ENCODE results near the gene PLVAP.

PLVAP gene

DNA sequence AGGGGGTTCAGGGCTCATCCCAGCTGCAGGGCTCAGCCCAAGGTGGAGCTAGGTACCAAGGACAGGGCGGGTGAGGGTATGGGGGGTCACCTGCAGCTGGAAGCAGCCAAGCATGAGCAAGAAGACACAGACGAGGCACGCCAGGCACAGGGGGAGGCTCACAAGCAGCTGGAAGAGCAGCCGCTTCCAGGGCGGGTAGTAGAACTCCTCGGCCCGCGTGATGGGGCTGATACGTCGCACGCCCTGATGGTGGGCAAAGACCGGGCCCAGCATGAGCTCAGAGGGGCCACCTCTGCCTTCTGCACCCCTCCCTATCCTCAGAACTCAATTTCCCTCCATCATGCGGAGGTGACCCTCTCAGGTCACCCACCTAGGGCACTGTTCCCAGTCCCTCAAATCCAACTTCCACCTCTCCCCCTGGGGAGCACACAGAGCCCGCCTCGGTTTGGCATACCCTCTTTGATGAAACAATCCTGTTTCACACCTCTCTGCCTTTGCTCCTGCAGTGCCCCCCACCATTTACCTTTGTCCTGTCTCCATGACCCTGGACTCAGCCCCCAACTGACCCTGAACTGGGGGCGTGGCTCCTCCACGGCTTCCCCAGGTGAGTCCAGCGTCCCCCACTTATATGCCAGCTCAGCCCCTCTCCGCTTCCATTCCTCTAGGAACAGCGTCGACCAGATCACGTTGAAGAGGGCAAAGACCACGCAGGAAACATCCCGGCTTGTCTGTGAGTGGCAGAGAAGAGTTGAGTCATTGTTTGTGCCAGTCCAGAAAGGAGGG, 46.7 kb downstream of the PLVAP start:
- no peak overlapping the region for H3K4me3 ChIP-seq (replicated peaks in 1 of 2; ENCODE audit: low read depth in 2 of 2, low read length in 2 of 2)
- TF ChIP-seq, protein P1, sequence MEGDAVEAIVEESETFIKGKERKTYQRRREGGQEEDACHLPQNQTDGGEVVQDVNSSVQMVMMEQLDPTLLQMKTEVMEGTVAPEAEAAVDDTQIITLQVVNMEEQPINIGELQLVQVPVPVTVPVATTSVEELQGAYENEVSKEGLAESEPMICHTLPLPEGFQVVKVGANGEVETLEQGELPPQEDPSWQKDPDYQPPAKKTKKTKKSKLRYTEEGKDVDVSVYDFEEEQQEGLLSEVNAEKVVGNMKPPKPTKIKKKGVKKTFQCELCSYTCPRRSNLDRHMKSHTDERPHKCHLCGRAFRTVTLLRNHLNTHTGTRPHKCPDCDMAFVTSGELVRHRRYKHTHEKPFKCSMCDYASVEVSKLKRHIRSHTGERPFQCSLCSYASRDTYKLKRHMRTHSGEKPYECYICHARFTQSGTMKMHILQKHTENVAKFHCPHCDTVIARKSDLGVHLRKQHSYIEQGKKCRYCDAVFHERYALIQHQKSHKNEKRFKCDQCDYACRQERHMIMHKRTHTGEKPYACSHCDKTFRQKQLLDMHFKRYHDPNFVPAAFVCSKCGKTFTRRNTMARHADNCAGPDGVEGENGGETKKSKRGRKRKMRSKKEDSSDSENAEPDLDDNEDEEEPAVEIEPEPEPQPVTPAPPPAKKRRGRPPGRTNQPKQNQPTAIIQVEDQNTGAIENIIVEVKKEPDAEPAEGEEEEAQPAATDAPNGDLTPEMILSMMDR (IDR thresholded peaks at IDR 0.05; ENCODE audit: low read depth, low read length) = no peak
- DNase-seq (ENCODE audit: low read depth in 2 of 2) = no peak

DNA sequence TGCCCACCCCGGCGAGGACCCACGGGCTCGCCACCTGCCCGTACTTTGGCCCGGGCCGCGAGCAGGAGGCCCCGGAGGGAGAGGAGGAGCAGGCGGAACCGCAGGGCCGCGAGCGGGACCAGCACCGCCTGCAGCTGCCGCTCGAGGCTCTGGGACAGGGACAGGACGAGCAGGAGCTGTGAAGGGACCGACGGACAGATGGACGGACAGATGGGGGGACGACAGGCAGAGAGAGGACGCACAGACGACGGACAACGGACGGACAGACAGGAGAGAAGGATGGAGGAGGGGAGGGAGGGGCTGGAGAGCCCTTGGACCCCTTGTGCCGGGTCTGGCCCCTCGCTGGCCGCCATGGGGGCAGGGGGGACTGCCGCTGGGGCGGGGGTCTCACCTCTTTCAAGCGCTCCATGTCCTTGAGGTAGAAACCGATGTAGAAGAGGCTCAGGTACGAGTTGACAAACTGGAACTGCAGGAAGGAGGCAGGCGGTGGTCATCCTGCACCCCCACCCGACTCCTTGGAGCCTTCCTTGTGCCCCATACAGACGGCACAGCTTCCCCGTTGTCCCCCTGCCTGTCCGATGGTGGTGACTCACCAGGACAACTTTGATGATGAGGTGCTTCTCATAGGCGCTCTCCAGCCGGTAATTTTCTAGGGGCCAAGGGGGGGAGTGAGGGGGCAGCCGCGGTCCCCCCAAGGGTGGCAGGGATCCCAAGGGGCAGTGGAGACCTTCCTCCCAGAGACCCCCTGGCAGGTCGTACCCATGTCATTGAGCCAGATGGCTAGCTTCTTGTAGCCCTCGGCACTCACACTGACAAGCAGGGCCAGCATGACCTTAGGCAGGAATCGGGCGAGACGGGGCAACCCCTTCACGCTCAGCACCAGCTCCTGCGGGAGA, 47.5 kb downstream of the PLVAP start:
- TF ChIP-seq, protein P1 (IDR thresholded peaks at IDR 0.05; ENCODE audit: low read depth, low read length) = no peak
- H3K4me3 ChIP-seq (replicated peaks in 1 of 2; ENCODE audit: low read depth in 2 of 2, low read length in 2 of 2) = no peak overlapping the region
- no peak for DNase-seq (ENCODE audit: low read depth in 2 of 2)

DNA sequence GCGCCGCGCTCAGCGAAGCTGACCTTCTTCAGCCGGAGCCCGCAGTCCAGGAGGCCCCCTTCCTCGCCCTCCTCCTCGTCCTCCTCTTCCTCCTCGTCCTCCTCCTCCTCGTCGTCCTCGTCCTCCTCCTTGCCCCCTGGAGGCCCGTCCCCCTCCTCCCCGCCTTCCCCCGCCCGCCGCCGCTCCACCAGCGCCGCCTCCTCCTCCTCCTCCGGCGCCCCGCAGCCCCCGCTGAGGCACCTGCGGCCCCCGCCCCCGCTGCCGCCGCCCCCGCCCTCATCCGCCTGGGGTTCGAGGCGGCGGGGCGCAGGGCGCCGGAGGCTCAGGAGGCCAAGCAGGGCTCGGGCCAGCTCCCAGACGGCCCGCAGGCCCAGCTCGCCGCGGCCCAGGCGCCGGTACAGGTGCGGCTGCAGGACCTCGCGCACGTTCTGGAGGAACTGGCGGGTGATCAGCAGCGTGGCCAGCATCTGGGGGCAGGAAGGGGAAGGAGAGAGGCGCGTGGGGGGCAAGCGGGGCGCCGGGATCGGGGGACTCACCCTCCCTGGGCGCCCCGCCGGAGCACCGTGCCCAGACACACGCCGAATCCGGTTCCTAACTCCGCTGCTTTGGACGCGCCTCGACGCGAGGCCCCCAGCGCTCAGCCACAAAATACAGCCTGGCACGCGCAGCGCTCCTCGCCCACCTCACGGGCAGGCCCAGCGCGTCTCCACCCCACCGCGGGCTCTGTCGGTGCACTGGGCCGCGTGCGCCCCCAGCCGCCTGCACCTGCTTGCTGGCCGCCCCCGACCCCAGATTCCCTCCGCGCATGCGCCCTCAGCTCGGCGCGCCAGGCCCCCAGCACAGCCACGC, 48.4 kb downstream of the PLVAP start:
- TF ChIP-seq, protein P1 (IDR thresholded peaks at IDR 0.05; ENCODE audit: low read depth, low read length) = no peak
- H3K4me3 ChIP-seq (replicated peaks in 1 of 2; ENCODE audit: low read depth in 2 of 2, low read length in 2 of 2) = no peak overlapping the region
- DNase-seq (ENCODE audit: low read depth in 2 of 2) = no peak

DNA sequence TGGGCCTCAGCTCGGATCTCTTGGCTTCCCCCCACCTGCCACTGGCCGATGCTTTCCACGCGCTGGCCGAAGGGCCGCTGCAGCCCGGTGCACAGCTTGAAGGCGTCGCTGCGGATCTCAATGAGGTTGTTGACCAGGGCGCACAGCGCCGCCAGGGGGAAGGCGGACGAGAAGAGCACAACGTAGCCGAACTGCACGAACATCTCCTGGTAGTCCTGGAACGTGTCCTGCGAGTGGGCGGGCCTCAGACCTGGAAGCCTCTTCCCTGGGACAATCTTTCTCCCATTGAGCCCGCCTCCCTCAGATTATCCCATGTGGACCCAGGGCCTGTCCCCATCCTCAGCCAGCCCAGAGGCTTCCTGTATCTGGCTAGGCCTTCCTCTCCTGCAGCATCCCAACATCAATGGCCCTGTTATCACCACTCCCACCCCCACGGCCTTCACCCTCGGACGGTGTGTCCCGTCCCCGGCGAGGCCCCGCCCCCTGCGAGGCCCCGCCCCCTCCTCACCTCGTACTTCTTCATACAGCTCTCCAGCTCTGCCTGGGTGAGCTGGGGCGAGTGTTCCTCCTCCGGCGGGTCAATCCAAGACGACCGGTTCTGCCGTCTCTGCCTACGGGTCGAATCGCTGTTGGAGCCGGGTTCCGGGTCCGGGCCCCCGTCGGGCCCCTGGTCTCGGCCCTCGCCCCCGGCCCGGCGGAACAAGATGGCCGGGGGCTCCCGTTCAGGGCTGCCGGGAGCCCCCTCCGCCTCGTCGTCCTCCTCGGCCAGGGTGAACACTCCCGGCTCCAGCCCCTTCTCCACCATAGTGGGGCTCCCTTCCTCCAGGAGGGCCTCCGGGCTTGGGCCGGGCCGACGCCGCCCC, 49.3 kb downstream of the PLVAP start:
- no peak overlapping the region for H3K4me3 ChIP-seq (replicated peaks in 1 of 2; ENCODE audit: low read depth in 2 of 2, low read length in 2 of 2)
- TF ChIP-seq, protein P1 (IDR thresholded peaks at IDR 0.05; ENCODE audit: low read depth, low read length) = no peak
- DNase-seq (ENCODE audit: low read depth in 2 of 2) = peak in 1 of 2 donors; percentile 68

DNA sequence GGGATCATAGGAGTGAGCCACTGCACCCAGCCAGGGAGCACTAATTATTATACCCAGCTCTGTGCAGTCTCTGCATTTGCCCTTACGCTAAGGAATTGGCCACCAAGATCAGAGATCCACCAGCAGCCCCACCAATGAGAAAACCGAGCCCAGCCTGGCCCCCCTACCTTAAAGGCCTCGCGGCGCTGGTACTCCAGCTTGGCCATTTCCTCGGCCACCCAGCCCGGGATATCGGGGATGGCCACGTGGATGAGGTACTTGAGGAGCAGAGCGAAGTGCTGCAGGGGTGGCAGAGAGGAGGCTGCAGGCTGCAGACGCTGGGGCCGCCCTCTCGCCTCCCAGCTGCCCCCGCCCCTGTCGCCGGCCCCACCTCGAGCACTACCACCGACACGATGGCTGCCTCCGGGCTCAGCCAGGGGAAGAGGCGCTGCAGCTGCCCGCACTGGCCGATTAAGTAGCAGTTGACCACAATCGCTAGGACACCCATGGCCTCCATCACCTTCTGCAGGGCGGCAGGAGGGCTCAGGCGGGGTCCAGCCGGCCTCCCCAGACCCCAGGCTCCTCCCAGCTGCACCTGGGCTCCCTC, 50.0 kb downstream of the PLVAP start:
- TF ChIP-seq, protein P1 (IDR thresholded peaks at IDR 0.05; ENCODE audit: low read depth, low read length) = no peak
- H3K4me3 ChIP-seq (replicated peaks in 1 of 2; ENCODE audit: low read depth in 2 of 2, low read length in 2 of 2) = no peak overlapping the region
- DNase-seq (ENCODE audit: low read depth in 2 of 2) = no peak
